HL-60 (cell line): ENCODE measurements around the gene TPST2.

ENCODE experiments used
- DNase-seq, 2 experiments: peaks; one replicate each; pipeline ENCODE4 v3.0.0-alpha.2; 2010 to 2020; ENCODE audit warnings: low read depth in 1 of 2, low spot score in 1 of 2
- H3K27ac ChIP-seq: fragments of 250-450 bp; sonication (Bioruptor Pico); replicated peaks from 2 replicates; pipeline ENCODE4 v1.5.1; 2020; ENCODE audit warnings: mild to moderate bottlenecking, moderate library complexity
- H3K27me3 ChIP-seq: fragments of 250-450 bp; sonication (Bioruptor Pico); 2 replicates; pipeline ENCODE4 v1.5.1; 2021; ENCODE audit warnings: mild to moderate bottlenecking, moderate library complexity; ENCODE audit not compliant: insufficient read depth, poor library complexity, severe bottlenecking
- H3K4me3 ChIP-seq: replicated peaks from 2 replicates; pipeline ENCODE4 v1.5.1; 2011; ENCODE audit warnings: mild to moderate bottlenecking, control low read depth, low read length; ENCODE audit not compliant: insufficient read depth
- GABPA ChIP-seq: IDR thresholded peaks from 2 replicates; pipeline ENCODE4 v1.6.1; 2012; ENCODE audit warnings: low read depth
- POLR2AphosphoS5 ChIP-seq: IDR thresholded peaks from 2 replicates; pipeline ENCODE4 v1.6.1; 2012; ENCODE audit warnings: low read depth
- SPI1 ChIP-seq: IDR thresholded peaks from 2 replicates; pipeline ENCODE4 v1.6.1; 2012; ENCODE audit warnings: low read depth, mild to moderate bottlenecking, borderline replicate concordance
- TF ChIP-seq, protein P1 (sequence below): IDR thresholded peaks from 2 replicates; pipeline ENCODE4 v1.6.1; 2012; ENCODE audit warnings: low read depth; ENCODE audit not compliant: insufficient replicate concordance
- TF ChIP-seq, protein P2 (sequence below): IDR thresholded peaks from one replicate; pipeline ENCODE4 v1.5.1; 2011; ENCODE audit warnings: low read length, control low read depth, inconsistent platforms; ENCODE audit not compliant: insufficient read depth

The TPST2 gene

DNA sequence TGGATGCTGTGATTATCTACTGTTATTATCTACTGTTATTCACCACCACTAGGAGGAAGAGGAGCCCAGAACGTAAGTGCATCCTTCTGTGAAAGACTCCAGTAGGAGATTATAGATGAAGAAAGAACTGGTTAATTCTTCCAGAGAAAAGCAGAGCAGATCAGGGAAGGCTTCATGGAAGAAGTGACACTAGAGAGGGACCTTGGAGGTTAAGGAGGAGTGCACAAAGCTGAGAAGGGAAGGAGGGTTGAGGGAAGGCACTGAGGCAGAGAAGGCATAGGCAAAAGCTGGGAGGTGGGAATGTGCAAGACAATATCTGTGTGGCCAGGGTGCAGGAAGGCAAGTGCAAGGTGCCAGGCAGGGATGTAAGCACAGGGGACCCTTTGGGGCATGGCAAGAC is 14.4 kb upstream of the TPST2 start:
- no peak for DNase-seq

DNA sequence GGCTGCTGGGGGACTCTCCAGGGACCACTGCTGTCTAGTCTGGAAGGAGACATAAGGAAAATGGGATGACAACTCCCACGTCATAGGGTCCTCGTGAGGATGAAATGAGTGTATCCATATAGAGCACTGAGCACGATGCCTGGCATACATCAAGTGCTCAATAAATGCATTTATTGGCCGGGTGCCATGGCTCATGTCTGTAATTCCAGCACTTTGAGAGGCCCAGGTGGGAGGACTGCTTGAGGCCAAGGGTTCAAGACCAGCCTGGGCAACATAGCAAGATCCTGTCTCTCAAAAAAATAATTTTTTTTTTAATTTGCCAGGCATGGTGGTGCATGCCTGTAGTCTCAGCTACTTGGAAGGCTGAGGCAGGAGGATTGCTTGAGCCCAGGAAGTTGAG is 12.2 kb upstream of the TPST2 start:
- H3K27ac ChIP-seq: no peak overlapping the region
- no peak for DNase-seq
- no peaks in the 10 kb centered on the region for H3K27me3 ChIP-seq
- H3K4me3 ChIP-seq: no peak overlapping the region
- TF ChIP-seq POLR2AphosphoS5: no peak
- TF ChIP-seq, protein P1, sequence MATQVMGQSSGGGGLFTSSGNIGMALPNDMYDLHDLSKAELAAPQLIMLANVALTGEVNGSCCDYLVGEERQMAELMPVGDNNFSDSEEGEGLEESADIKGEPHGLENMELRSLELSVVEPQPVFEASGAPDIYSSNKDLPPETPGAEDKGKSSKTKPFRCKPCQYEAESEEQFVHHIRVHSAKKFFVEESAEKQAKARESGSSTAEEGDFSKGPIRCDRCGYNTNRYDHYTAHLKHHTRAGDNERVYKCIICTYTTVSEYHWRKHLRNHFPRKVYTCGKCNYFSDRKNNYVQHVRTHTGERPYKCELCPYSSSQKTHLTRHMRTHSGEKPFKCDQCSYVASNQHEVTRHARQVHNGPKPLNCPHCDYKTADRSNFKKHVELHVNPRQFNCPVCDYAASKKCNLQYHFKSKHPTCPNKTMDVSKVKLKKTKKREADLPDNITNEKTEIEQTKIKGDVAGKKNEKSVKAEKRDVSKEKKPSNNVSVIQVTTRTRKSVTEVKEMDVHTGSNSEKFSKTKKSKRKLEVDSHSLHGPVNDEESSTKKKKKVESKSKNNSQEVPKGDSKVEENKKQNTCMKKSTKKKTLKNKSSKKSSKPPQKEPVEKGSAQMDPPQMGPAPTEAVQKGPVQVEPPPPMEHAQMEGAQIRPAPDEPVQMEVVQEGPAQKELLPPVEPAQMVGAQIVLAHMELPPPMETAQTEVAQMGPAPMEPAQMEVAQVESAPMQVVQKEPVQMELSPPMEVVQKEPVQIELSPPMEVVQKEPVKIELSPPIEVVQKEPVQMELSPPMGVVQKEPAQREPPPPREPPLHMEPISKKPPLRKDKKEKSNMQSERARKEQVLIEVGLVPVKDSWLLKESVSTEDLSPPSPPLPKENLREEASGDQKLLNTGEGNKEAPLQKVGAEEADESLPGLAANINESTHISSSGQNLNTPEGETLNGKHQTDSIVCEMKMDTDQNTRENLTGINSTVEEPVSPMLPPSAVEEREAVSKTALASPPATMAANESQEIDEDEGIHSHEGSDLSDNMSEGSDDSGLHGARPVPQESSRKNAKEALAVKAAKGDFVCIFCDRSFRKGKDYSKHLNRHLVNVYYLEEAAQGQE: no peak
- TF ChIP-seq SPI1: no peak
- TF ChIP-seq, protein P2, sequence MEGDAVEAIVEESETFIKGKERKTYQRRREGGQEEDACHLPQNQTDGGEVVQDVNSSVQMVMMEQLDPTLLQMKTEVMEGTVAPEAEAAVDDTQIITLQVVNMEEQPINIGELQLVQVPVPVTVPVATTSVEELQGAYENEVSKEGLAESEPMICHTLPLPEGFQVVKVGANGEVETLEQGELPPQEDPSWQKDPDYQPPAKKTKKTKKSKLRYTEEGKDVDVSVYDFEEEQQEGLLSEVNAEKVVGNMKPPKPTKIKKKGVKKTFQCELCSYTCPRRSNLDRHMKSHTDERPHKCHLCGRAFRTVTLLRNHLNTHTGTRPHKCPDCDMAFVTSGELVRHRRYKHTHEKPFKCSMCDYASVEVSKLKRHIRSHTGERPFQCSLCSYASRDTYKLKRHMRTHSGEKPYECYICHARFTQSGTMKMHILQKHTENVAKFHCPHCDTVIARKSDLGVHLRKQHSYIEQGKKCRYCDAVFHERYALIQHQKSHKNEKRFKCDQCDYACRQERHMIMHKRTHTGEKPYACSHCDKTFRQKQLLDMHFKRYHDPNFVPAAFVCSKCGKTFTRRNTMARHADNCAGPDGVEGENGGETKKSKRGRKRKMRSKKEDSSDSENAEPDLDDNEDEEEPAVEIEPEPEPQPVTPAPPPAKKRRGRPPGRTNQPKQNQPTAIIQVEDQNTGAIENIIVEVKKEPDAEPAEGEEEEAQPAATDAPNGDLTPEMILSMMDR: no peak
- TF ChIP-seq GABPA: no peak

More for the DNA sequence above, 14.4 kb upstream of the TPST2 start:
- Histone ChIP-seq H3K27ac (no peak overlapping the region), H3K27me3 (no peaks in the 10 kb centered on the region), H3K4me3 (no peak overlapping the region)
- TF ChIP-seq GABPA: no peak
- no peak for TF ChIP-seq SPI1
- TF ChIP-seq POLR2AphosphoS5: no peak
- TF ChIP-seq, protein P2: no peak
- TF ChIP-seq, protein P1: no peak

DNA sequence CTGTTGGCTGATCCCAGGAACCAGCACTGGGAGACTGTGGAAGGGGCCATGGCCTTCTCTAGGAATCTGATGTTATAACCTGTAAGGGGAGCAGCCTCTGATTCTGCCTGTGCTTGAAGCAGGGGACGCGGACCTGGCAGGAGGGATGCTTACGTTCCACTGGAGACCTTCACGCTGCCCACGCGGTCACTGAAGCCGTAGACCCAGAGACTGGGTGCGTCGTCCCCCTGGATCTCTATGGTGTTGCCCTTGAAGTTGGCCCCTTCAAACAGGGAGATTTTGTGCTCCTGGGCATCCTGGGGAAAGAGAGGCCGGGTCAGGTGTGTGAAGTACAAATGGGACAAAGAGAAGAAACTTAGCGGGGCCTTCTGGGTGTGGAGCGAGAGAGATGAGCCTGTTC is 11.8 kb upstream of the TPST2 start:
- no peak for DNase-seq
- H3K4me3 ChIP-seq: no peak overlapping the region
- TF ChIP-seq POLR2AphosphoS5 (no peak), GABPA (no peak), SPI1 (no peak)
- TF ChIP-seq, protein P1: no peak
- TF ChIP-seq, protein P2: no peak
- H3K27ac ChIP-seq: no peak overlapping the region
- H3K27me3 ChIP-seq: no peaks in the 10 kb centered on the region
